ENCODE measurements around the gene CLASRP. TPM values are rescaled to one million over a fixed set of nuclear protein-coding genes. Genes with fewer than 3 reads are reported as not detected.
A peak's percentile ranks its signal among the peaks of the same experiment; 100 is the strongest.

Gene CLASRP
- total and polyA plus RNA-seq, 7 donors, result 19.0 to 157 (median 65.6) TPM

- Histone ChIP-seq H3K27me3 (no peaks in the 10 kb centered on the region), H3K4me1 (peaks cover 0 to 11% (median 9%) of the 10 kb centered on the region in 4 donors), H3K27ac (no peak overlapping the region), H3K4me3 (no peak overlapping the region), H3K36me3 (peaks cover 0 to 35% (median 9%) of the 10 kb centered on the region in 4 donors), H3K9me3 (no peaks in the 10 kb centered on the region)
- no peak for DNase-seq
- intact Hi-C loops (cut with DNase I), result no loop called here
- WGBS, 2 donors, result 96 to 97% methylated on average over 4 of the region's 4 CpGs
- TF ChIP-seq EP300 (IDR thresholded peaks at IDR 0.05) (no peak), POLR2AphosphoS5 (IDR thresholded peaks at IDR 0.05) (no peak), POLR2A (IDR thresholded peaks at IDR 0.05) (no peak), CTCF (IDR thresholded peaks at IDR 0.05) (no peak)
These were observed 47.6 kb downstream of the CLASRP start for GRCh38 chr19:45086480-45086879.

GRCh38 chr19:45087531-45087930 lies 48.7 kb downstream of the CLASRP start:
- no peak for DNase-seq
- WGBS, 2 donors, result 51 to 82% methylated on average over 11 of the region's 11 CpGs
- Histone ChIP-seq H3K4me1 (peaks cover 0 to 18% (median 13%) of the 10 kb centered on the region in 4 donors), H3K4me3 (no peak overlapping the region), H3K9me3 (no peaks in the 10 kb centered on the region), H3K27ac (no peak overlapping the region), H3K27me3 (no peaks in the 10 kb centered on the region), H3K36me3 (peaks cover 0 to 24% (median 6%) of the 10 kb centered on the region in 4 donors)
- intact Hi-C loops (cut with DNase I), result no loop called here
- TF ChIP-seq CTCF (IDR thresholded peaks at IDR 0.05) (no peak), POLR2A (IDR thresholded peaks at IDR 0.05) (no peak), EP300 (IDR thresholded peaks at IDR 0.05) (no peak), POLR2AphosphoS5 (IDR thresholded peaks at IDR 0.05) (no peak)

GRCh38 chr19:45090034-45090433 lies 51.2 kb downstream of the CLASRP start:
- no peak overlapping the region for H3K27ac ChIP-seq
- DNase-seq, result no peak

GRCh38 chr19:45090606-45091005 lies 51.8 kb downstream of the CLASRP start:
- TF ChIP-seq CTCF (IDR thresholded peaks at IDR 0.05), result no peak
- TF ChIP-seq POLR2AphosphoS5 (IDR thresholded peaks at IDR 0.05), result no peak
- TF ChIP-seq POLR2A (IDR thresholded peaks at IDR 0.05), result no peak
- TF ChIP-seq EP300 (IDR thresholded peaks at IDR 0.05), result no peak
- H3K27ac ChIP-seq, result peak overlapping the region; percentile 84 to 90 (median 86)
- 15 to 64% methylated on average over 5 of the region's 5 CpGs for WGBS, 2 donors
- intact Hi-C loops (cut with DNase I), result loop anchor here (5.0 kb wide), 3 partner anchors 53 to 162 kb away; partner anchors contain the start of genes BLOC1S3, CLASRP, MARK4 and TRAPPC6A
- H3K36me3 ChIP-seq, result peaks cover 0 to 15% (median 6%) of the 10 kb centered on the region in 4 donors
- H3K4me1 ChIP-seq, result peaks cover 0 to 43% (median 33%) of the 10 kb centered on the region in 4 donors
- H3K27me3 ChIP-seq, result no peaks in the 10 kb centered on the region
- H3K4me3 ChIP-seq, result peak overlapping the region in 3 of 4 donors; percentile 86 to 99 (median 93)
- no peaks in the 10 kb centered on the region for H3K9me3 ChIP-seq
- no peak for DNase-seq

More at GRCh38 chr19:45090034-45090433, 51.2 kb downstream of the CLASRP start:
- 94 to 95% methylated on average over 17 of the region's 17 CpGs for WGBS, 2 donors
- peaks cover 0 to 15% (median 6%) of the 10 kb centered on the region in 4 donors for H3K36me3 ChIP-seq
- intact Hi-C loops (cut with DNase I), result loop anchor here (5.0 kb wide), 3 partner anchors 53 to 162 kb away; partner anchors contain the start of genes BLOC1S3, CLASRP, MARK4 and TRAPPC6A
- peaks cover 0 to 37% (median 28%) of the 10 kb centered on the region in 4 donors for H3K4me1 ChIP-seq
- H3K27me3 ChIP-seq, result no peaks in the 10 kb centered on the region
- no peak overlapping the region for H3K4me3 ChIP-seq
- no peaks in the 10 kb centered on the region for H3K9me3 ChIP-seq
- no peak for TF ChIP-seq POLR2AphosphoS5 (IDR thresholded peaks at IDR 0.05)
- TF ChIP-seq POLR2A (IDR thresholded peaks at IDR 0.05), result no peak

- no peak for TF ChIP-seq CTCF (IDR thresholded peaks at IDR 0.05)
- TF ChIP-seq POLR2AphosphoS5 (IDR thresholded peaks at IDR 0.05), result peak; percentile 53 to 82 (median 76)
- peak; percentile 99 for DNase-seq
- Histone ChIP-seq H3K9me3 (no peaks in the 10 kb centered on the region), H3K36me3 (peaks cover 0 to 15% (median 5%) of the 10 kb centered on the region in 4 donors), H3K27me3 (no peaks in the 10 kb centered on the region), H3K27ac (peak overlapping the region; percentile 84 to 90 (median 86)), H3K4me3 (peak overlapping the region; percentile 84 to 99 (median 90)), H3K4me1 (peaks cover 0 to 49% (median 40%) of the 10 kb centered on the region in 4 donors)
- intact Hi-C loops (cut with DNase I), result loop anchor here (5.0 kb wide), 3 partner anchors 54 to 161 kb away; partner anchors contain the start of genes BLOC1S3, CLASRP, MARK4 and TRAPPC6A
- WGBS, 2 donors, result 5 to 17% methylated on average over 64 of the region's 64 CpGs
These were observed 52.4 kb downstream of the CLASRP start for GRCh38 chr19:45091031-45091923.

Measured in sigmoid colon (tissue), 7 donors.